SJSA1 (cell line): ENCODE measurements around the gene KIF16B. TPM values are rescaled to one million over a fixed set of nuclear protein-coding genes. Genes with fewer than 3 reads are reported as not detected.
"Not testable (repeated sequence)": the region's sequence is repeated elsewhere in the genome, so short reads cannot be mapped to it uniquely, and the experiment has no call there.

ENCODE experiments used
- DNase-seq, 2 experiments: peaks; one replicate each; pipeline ENCODE4 v3.0.0-alpha.2; 2015 to 2020; ENCODE audit warnings: low spot score in 2 of 2, low read depth in 1 of 2
- H3K27ac ChIP-seq: fragments of 250-450 bp; sonication (Bioruptor Pico); 2 replicates; pipeline ENCODE4 v1.5.1; 2020; ENCODE audit warnings: mild to moderate bottlenecking, moderate library complexity
- H3K27me3 ChIP-seq: fragments of 250-450 bp; sonication (Bioruptor Pico); replicated peaks from 2 replicates; pipeline ENCODE4 v1.5.1; 2020; ENCODE audit warnings: mild to moderate bottlenecking, moderate library complexity
- H3K36me3 ChIP-seq: fragments of 250-450 bp; sonication (Bioruptor Pico); 2 replicates; pipeline ENCODE4 v1.5.1; 2020; ENCODE audit warnings: mild to moderate bottlenecking
- H3K4me1 ChIP-seq: fragments of 250-450 bp; sonication (Bioruptor Pico); replicated peaks from 2 replicates; pipeline ENCODE4 v1.6.1; 2021; ENCODE audit warnings: mild to moderate bottlenecking
- H3K4me3 ChIP-seq: fragments of 250-450 bp; sonication (Bioruptor Pico); 2 replicates; pipeline ENCODE4 v1.5.1; 2020; ENCODE audit warnings: mild to moderate bottlenecking
- H3K9me3 ChIP-seq: fragments of 250-450 bp; sonication (Bioruptor Pico); replicated peaks from 2 replicates; pipeline ENCODE4 v1.5.1; 2020; ENCODE audit warnings: mild to moderate bottlenecking
- total RNA-seq: library from RNA; depleted of rRNA; stranded (reverse); fragments of >200 nt; shearing (Covaris generic); gene quantifications from 2 replicates; pipeline ENCODE4 v1.2.3, GENCODE V29; 2014

KIF16B gene
- total RNA-seq, 1 experiment from 2014 or later, result 3.7 TPM

DNA sequence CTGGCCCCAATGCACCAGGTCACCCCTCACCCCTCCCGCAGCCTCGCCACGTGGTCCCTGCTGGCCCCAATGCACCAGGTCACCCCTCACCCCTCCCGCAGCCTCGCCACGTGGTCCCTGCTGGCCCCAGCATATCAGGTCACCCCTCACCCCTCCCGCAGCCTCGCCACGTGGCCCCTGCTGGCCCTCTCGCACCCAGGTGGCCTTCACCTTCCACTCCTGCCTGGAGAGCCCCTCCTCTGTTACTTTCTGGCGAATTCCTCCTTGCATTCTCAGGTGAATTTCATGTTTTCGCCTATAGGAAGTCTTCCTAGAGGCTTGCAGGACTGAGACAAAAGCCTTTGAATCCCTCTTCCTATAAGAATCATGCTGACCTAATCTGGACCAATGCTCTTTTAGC is 313.1 kb downstream of the KIF16B start:
- H3K36me3 ChIP-seq, DNase-seq, H3K9me3 ChIP-seq, H3K4me1 ChIP-seq, H3K4me3 ChIP-seq, H3K27ac ChIP-seq, H3K27me3 ChIP-seq: not testable (repeated sequence)

DNA sequence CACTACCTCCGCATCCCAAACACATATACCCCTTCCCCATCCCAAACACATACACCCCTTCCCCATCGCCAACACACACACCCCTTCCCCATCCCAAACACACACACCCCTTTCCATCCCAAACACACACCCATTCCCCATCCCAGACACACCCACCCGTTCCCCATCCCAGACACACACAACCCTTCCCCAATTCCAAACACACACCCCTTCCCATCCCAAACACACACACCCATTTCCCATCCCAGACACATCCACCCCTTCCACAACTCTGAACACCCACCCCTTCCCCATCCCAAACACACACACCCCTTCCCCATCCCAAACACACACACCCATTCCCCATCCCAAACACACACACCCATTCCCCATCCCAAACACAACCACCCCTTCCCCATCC is 314.5 kb downstream of the KIF16B start:
- H3K9me3 ChIP-seq, result no peaks in the 10 kb centered on the region
- DNase-seq, result no peak
- no peak overlapping the region for H3K27ac ChIP-seq
- no peaks in the 10 kb centered on the region for H3K4me1 ChIP-seq
- no peaks in the 10 kb centered on the region for H3K27me3 ChIP-seq
- H3K4me3 ChIP-seq, result no peak overlapping the region
- no peaks in the 10 kb centered on the region for H3K36me3 ChIP-seq

DNA sequence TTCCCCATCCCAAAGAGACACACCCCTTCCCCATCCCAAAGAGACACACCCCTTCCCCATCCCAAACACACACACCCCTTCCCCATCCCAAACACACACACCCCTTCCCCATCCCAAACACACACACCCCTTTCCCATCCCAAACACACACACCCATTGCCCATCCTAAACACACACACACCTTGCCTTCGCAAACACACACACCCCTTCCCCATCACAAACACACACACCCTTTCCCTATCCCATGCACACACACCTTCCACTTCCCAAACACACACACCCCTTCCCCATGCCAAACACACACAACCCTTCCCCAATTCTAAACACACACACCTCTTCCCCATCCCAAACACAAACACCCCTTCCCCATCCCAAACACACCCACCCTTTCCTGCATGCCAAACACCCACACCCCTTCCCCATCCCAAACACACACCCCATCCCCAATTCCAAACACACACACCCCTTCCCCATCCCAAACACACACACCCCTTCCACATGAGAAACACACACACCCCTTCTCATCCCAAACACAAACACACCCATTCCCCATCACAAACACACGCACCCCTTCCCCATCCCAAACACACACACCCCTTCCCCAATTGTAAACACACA is 315.3 kb downstream of the KIF16B start:
- Histone ChIP-seq H3K27me3 (no peaks in the 10 kb centered on the region), H3K4me1 (no peaks in the 10 kb centered on the region), H3K36me3 (no peaks in the 10 kb centered on the region), H3K9me3 (no peaks in the 10 kb centered on the region), H3K27ac (no peak overlapping the region), H3K4me3 (no peak overlapping the region)
- DNase-seq, result no peak

DNA sequence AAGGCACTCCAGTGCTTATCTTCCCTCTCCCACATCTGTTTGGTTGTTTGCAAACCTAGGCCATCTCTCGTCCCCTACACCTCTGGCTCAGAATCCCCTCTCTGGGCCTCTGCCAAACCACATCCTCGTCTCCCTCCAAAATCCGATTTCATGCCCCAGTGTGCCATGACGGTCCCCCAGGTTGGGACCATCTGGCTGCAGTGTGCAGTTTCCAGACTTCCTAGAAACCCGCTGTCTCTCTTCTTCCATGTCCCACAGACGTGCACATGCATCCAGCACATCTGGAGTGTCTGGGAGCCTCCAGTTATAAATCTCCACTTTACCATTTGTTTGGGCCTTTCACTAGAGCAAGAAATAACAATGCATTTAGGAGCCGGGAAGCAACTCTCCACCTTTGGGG is 316.2 kb downstream of the KIF16B start:
- Histone ChIP-seq H3K27me3 (no peaks in the 10 kb centered on the region), H3K4me1 (no peaks in the 10 kb centered on the region), H3K4me3 (no peak overlapping the region), H3K36me3 (no peaks in the 10 kb centered on the region), H3K27ac (no peak overlapping the region), H3K9me3 (no peaks in the 10 kb centered on the region; the same call in 1 of the 2 replicates)
- DNase-seq, result no peak

DNA sequence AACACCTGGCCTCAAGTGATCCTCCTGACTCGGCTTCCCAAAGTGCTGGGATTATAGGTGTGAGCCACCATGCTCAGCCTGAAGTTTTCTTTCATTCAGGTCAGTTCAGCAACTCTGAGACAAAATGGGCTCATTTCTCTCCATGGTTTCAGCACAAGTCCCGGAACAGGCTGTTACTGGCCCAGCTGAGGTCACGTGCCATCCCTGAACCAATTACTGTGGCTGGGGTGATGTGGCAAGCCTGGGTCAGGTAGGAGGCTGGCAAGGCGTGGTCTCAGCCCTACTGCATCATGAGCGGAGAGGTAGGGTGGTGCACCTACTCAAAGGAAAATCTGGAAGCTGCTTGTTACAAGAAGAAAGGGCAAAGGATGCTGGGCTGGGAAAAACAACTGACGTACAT is 326.4 kb downstream of the KIF16B start:
- H3K27me3 ChIP-seq, result no peaks in the 10 kb centered on the region
- DNase-seq, result no peak
- no peaks in the 10 kb centered on the region for H3K4me1 ChIP-seq
- no peak overlapping the region for H3K4me3 ChIP-seq
- H3K27ac ChIP-seq, result no peak overlapping the region
- no peaks in the 10 kb centered on the region for H3K9me3 ChIP-seq
- H3K36me3 ChIP-seq, result no peaks in the 10 kb centered on the region

DNA sequence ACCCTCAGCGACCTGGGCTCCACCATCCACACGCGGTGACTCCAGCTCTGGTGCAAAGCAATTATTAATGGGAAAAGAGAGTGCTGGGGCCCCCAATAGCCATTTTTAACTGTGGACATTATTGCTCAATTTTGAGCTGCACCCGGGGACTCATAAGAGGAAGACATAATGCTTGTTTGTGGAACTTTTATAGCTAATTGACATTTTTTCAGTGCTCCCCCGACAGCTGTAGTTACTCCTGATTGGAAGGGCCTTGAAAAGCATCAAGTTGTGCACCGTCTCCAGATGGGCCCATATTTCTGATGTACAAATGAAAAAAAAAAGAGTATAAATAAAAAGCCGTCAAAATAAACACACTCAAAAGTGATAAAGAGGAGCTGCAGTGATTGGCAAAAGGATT is 327.0 kb downstream of the KIF16B start:
- no peak overlapping the region for H3K4me3 ChIP-seq
- H3K4me1 ChIP-seq, result no peaks in the 10 kb centered on the region

DNA sequence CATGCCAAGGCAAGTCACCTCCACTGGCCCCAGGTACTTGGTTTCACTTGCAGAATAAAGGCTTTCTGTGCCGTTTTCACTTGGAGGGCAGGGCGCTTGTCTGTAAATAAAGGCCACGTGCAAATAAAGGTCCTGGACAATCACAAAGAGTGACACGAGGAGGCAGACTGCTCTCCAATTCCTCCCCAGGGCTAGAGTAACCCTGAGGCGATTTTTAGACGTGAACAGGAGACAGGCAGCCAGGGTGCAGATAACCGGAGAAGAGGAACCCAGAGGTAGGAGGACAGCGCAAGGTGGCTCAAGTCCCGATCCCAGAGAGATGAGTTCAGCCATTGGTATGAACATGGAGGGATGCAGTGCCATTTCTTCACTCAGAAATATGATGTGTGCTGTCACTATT is 327.4 kb downstream of the KIF16B start:
- Histone ChIP-seq H3K36me3 (no peaks in the 10 kb centered on the region), H3K27ac (no peak overlapping the region), H3K4me3 (no peak overlapping the region), H3K27me3 (no peaks in the 10 kb centered on the region), H3K9me3 (no peaks in the 10 kb centered on the region), H3K4me1 (no peaks in the 10 kb centered on the region)
- no peak for DNase-seq

More for the DNA sequence above, 327.0 kb downstream of the KIF16B start:
- no peak for DNase-seq
- Histone ChIP-seq H3K36me3 (no peaks in the 10 kb centered on the region), H3K27ac (no peak overlapping the region), H3K27me3 (no peaks in the 10 kb centered on the region), H3K9me3 (no peaks in the 10 kb centered on the region)

DNA sequence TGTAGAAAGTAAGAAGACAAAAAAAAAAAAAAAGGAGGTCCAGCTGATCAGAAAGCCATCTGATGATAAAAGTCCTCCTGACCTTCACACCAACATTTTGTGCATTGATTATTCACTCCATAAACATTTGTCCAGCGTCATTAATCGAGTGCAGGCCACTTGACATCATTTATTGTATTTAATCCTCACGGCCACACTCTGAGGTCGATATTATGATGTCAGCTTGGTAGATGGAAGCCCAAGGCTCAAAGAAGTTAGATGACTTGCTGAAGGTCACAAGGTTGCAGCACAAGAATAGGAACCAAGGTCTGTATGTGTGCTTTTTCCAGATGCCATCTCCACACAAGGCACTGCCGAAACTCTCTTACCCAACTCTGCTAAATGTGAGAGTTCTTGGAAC is 328.4 kb downstream of the KIF16B start:
- H3K4me3 ChIP-seq, result no peak overlapping the region

DNA sequence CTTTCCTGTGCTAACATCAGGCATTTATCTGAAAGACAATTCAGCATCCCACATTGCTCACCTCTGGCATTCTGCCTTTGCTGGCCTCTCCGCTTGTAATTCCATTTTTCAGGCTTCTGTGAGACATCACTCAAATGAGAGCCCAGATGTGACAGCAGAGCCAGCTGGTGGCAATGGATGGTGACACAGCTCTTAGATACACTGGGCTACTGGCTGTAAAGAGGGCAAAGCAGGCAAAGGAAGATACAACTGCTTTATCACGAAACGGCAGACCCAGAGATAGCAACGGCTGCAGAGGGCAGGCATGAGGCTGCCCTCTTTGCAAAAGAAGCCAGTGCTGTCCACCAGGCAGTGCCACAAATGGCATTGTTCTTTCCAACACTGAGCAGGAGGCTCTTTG is 329.8 kb downstream of the KIF16B start:
- peaks cover 2% of the 10 kb centered on the region; the same call in 1 of the 2 replicates for H3K9me3 ChIP-seq
- H3K27me3 ChIP-seq, result no peaks in the 10 kb centered on the region
- no peaks in the 10 kb centered on the region for H3K36me3 ChIP-seq
- no peak for DNase-seq
- no peak overlapping the region for H3K27ac ChIP-seq
- no peak overlapping the region for H3K4me3 ChIP-seq
- no peaks in the 10 kb centered on the region for H3K4me1 ChIP-seq

More for the DNA sequence above, 328.4 kb downstream of the KIF16B start:
- no peaks in the 10 kb centered on the region for H3K4me1 ChIP-seq
- no peak overlapping the region for H3K27ac ChIP-seq
- no peaks in the 10 kb centered on the region for H3K36me3 ChIP-seq
- DNase-seq, result no peak
- H3K9me3 ChIP-seq, result peaks cover 1% of the 10 kb centered on the region; the same call in 1 of the 2 replicates
- no peaks in the 10 kb centered on the region for H3K27me3 ChIP-seq

DNA sequence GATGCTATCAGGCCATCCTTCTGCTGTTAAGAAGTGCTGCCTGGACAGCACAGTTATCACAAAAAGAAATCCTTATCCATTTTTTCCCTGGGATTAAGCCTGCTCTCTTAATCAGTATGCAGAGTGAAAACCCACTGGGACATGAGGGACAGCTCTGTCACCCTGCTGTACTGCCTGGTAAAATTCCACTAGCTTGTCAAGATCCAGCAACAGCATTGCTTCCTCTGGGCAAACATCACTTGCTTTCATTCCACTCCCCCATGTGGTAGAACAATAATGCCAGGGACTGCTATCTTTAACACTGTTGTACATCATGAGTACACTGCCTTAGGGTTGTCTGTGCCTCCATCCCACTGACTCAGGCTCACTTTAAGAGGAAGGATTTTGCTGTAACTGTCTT is 331.3 kb downstream of the KIF16B start:
- no peaks in the 10 kb centered on the region for H3K27me3 ChIP-seq
- no peaks in the 10 kb centered on the region for H3K36me3 ChIP-seq
- peaks cover 2% of the 10 kb centered on the region; the same call in 1 of the 2 replicates for H3K9me3 ChIP-seq
- H3K4me3 ChIP-seq, result no peak overlapping the region
- no peak overlapping the region for H3K27ac ChIP-seq
- no peaks in the 10 kb centered on the region for H3K4me1 ChIP-seq
- DNase-seq, result no peak

DNA sequence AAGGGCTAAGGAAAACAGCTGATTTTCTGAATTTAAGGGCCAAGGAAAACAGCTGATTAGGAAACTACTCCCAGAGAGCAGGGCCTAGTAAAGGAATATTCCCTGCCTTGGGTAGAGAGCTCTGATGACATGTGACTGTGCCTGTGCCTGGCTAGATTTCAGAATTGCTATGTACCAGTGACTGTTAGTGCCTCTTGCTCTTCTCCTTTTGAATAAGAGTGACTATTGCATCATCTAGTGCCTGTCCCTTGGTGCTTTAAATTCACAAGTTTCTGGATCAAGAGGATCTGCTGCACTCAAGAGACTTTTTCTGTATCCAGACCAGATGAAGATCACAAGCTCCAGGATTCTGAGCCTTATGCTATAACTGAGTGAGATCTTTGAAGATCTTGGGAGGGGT is 332.9 kb downstream of the KIF16B start:
- H3K27me3 ChIP-seq, result no peaks in the 10 kb centered on the region
- H3K9me3 ChIP-seq, result peaks cover 2% of the 10 kb centered on the region; the same call in 1 of the 2 replicates
- H3K36me3 ChIP-seq, result no peaks in the 10 kb centered on the region
- H3K4me1 ChIP-seq, result no peaks in the 10 kb centered on the region
- H3K4me3 ChIP-seq, result no peak overlapping the region
- no peak for DNase-seq
- H3K27ac ChIP-seq, result no peak overlapping the region

DNA sequence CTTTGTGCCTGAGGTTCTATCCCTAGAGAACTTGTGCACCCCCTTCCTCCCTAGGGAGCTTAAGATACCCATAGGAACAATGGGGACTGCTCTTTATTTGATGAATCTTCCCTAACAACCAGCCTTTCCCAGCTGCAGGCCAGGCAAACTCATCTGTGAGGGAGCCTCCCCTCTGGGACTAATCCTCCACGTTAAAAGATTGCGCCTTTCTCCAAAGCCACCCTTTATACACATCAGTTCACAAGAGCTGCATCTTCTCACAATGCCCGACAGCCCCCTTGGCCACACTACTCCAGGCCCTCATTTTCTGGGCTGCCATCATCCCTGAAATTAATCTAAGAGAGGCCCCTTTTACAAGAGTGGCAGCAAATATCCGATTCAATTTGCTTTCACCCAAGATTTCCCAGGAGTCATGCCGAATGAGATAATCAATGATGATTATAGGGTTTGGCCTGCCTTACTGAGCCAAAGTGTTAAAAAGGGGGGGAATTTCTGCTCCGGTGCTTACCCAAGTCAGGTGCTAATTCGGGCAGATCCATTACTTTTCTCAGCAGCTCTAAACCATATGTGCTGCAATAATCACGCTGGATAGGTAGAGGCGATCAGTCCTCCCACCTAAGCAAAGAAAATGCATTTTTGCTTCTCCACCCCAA is 336.5 kb downstream of the KIF16B start:
- no peak overlapping the region for H3K27ac ChIP-seq
- no peaks in the 10 kb centered on the region for H3K4me1 ChIP-seq
- H3K4me3 ChIP-seq, result no peak overlapping the region
- no peaks in the 10 kb centered on the region for H3K36me3 ChIP-seq
- DNase-seq, result no peak
- H3K9me3 ChIP-seq, result peaks cover 2% of the 10 kb centered on the region; the same call in 1 of the 2 replicates
- H3K27me3 ChIP-seq, result no peaks in the 10 kb centered on the region

DNA sequence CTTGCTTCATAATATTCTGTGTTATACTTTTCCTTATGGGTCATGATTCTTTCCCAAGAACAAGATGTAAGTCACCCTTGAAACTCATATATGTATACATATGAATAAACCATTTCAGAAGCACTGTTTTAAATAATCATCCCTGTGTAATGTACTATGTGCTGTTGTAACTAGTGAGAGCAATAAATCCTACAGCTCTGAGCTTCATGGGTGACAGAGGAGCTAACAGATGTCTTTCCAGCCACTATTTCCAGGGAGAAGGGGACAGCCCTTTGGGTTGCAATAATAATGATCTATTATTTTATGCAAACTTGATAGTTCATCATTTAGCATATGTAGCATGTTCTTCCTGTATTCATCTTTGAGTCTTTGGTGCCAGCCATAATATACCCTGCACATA is 342.8 kb downstream of the KIF16B start:
- H3K27ac ChIP-seq, result no peak overlapping the region
- H3K27me3 ChIP-seq, result no peaks in the 10 kb centered on the region
- H3K4me1 ChIP-seq, result no peaks in the 10 kb centered on the region
- no peak for DNase-seq
- H3K36me3 ChIP-seq, result no peaks in the 10 kb centered on the region
- H3K4me3 ChIP-seq, result no peak overlapping the region
- H3K9me3 ChIP-seq, result no peaks in the 10 kb centered on the region

DNA sequence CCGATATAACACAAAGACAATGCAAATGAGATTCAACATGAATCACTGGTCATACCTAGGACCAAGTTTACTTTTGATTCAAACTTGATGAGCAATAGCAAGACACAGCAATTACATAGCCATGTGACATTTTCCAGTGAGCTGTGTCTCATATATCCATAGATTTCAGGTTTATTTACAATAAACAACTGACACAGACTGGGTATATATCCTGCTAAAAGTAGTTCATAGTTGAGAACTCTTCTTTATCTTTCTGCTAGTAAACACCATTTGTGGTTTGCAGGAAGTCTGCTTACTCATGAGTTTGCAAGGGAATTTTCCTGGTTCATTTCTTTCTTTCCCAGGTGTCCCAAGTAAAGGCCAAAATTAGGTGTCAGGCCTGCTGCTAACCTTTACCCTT is 343.4 kb downstream of the KIF16B start:
- H3K4me1 ChIP-seq, result no peaks in the 10 kb centered on the region
- no peaks in the 10 kb centered on the region for H3K36me3 ChIP-seq
- H3K27me3 ChIP-seq, result no peaks in the 10 kb centered on the region
- H3K27ac ChIP-seq, result no peak overlapping the region
- H3K9me3 ChIP-seq, result no peaks in the 10 kb centered on the region
- H3K4me3 ChIP-seq, result no peak overlapping the region
- DNase-seq, result no peak
